GM04504 (cell line): Measurements from ENCODE around the gene HDGFL3.

Experiments
- DNase-seq: peaks from one replicate; pipeline ENCODE4 v3.0.0-alpha.2; 2012; ENCODE audit warnings: low read depth

HDGFL3 gene

GRCh38 chr15:83127547-83128150 lies 80.0 kb downstream of the HDGFL3 start:
- no peak for DNase-seq

GRCh38 chr15:83123529-83123928 lies 84.1 kb downstream of the HDGFL3 start:
- no peak for DNase-seq

GRCh38 chr15:83119968-83120581 lies 87.5 kb downstream of the HDGFL3 start:
- no peak for DNase-seq

DNA sequence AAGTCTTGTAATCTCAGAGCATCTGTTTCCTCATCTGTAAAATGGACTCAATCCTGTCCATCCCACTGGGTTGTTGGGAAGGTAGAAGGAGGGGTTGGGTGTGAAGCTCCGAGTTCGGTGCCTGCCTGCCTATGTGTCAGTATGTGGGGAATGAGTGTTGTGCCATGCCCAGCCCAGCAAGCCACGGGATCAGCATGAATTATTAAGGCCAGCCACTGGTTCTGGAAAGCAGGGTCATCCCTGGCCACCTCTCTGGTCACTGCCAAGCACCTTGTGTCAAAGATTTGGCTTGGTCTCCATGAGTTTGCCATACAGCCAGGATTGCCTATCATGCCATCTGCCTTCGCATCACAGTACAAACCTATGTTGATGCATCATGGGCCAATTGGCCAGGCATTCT lies 88.7 kb downstream of the HDGFL3 start:
- no peak for DNase-seq

- DNase-seq: no peak
Observed at GRCh38 chr15:83118291-83118827, 89.3 kb downstream of the HDGFL3 start.

GRCh38 chr15:83115831-83116565 lies 91.6 kb downstream of the HDGFL3 start:
- no peak for DNase-seq

- no peak for DNase-seq
Observed at GRCh38 chr15:83115410-83115809, 92.2 kb downstream of the HDGFL3 start.

GRCh38 chr15:83114856-83115255 lies 92.8 kb downstream of the HDGFL3 start:
- no peak for DNase-seq

GRCh38 chr15:83113881-83114674 lies 93.5 kb downstream of the HDGFL3 start:
- no peak for DNase-seq

- DNase-seq: no peak
Observed at GRCh38 chr15:83112956-83113299, 94.7 kb downstream of the HDGFL3 start.

DNA sequence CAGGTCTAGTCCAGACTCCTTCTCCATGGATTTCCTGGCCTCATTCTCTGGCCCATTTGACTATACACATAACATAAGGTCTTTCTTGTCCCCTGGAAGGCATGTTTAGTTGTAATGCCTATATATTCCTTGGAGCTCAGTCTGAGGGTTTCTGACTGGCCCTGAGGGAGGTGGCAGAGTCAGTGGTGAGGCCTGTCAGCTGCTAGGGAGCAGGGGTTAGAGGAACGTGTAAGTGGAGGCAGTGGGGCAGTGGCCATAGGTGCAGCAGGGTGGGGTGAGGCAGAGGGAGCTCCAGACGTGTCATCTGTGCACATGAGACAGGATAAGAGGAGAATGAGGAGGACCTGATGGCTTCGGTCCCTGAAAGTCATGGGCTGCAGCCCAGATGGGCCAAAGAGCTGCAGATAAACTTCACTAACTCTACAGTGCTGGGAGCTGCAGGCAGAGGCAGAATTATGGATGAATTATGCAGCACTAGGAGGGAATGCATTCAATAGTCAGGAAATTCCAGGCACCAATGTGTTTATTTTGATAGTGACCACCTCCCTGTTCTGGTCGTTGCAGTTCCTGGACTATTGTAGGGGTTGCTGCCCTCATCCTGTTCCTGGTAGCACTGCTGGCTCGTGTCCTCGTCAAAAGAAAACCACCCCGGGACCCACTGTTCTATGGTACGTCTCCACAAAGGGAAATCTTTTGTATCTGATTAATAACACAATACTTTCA lies 95.2 kb downstream of the HDGFL3 start:
- no peak for DNase-seq

DNA sequence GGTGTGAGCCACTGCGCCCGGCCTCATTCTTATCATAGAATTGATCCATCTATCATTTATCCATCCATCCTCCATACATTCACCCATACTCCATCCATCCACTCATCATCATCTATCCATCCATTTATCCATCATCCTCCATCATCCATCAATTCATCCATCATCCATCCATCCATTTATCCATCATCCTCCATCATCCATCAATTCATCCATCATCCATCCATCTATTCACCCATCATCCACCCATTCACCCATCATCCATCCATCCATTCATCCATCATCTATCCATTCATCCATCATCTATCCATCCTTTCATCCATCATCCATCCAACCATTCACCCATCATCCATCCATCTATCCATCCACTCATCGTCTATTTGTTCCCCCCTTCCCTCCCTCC lies 96.5 kb downstream of the HDGFL3 start:
- no peak for DNase-seq

DNA sequence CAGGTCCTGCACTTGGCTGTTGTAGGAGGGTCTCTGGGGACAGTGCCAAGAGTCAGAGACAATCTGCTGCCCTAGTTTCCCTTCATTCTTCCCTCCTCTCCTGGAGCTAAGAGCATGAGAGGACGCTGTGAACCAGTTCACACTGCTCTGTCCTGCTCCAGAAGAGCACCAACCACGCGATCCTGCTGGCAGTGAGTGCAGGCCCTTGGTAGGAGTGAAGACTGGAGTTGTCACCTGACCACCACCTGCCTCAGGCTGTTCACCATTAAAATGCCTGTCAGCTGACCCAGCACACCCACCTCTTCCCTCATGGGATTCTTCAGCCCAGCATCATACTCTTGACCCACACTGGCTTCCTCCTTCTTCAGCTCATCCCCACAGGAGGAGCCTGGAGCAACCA lies 97.2 kb downstream of the HDGFL3 start:
- DNase-seq: no peak

DNA sequence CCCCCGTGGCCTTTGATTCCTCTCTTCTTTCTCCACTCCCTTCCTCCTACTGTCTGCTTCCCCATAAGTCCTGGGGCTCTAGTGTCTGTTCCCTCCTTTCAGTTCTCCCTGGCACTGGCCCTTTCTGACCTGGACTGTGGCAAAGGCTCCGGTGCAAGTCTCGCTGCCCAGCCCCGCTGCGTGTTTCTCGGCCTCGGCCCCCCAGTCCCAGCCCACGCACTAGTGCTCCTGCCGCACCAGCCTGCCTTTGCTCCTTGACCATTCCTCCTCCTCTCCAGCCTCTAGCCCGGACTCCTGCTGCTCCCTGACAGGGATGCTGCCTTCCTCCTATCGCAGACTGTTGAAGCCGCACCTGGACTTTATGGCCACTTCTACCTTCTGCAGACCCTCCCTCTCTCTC lies 98.1 kb downstream of the HDGFL3 start:
- no peak for DNase-seq

DNA sequence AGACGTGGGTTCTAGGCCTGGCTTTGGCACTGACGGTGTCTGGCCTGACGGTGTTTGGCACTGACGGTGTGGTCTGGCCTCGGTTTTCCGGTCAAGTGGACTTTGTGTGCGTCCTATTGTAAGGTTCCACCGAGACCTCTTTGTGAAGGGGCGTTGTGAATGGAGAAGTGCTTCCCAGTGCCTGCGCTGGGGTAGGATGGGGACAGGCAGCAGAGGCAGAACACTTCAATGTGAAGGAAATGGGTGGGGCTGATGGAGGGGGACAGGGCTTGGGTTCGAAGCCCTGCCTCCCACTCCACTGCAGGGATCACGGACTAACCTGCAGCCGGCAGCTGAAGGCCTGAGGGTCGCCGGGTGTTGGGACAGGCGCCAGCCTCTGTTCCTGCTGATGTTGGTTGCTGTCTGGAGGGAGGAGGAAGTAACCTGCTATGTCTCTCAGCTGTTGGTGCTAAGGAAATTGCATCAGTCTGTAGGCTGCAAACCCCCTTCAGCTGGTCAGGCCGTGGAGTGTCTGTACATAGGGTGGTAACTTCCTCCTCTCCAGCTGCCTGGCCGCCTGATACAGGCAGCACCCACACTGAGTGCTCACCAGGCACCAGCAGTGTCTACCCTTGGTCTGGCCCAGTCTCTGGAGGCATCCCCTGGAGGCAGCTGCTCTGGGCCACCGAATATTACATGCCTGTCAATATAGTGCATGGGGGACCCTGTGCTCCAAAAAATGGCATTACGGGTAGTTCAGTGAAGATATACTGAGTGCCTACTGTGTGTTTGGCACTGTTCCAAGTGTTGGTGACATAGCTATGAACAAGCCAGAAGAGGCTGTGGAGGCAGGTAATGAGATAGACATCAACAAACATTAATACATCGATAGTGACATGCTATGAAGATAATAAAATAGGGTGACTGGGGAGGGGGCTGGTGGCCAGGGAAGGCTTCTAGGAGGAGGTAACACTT lies 99.1 kb downstream of the HDGFL3 start:
- DNase-seq: no peak

DNA sequence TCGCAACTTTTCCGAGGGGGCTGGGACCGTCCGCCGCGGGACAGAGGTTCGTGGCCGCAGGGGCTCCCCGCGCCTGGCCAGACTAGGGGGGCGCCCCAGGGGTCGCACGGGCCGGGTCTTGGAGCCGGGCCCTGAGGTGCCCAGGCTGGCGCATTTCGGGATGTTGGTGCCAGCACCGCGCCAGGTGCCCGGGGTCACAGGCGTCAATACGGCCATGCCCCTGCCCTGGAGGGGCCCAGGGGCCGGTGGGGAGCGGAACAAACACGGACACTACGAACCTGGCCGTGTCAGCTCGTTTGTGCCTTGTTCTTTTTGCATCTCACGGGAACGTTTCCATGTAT lies 99.8 kb downstream of the HDGFL3 start:
- no peak for DNase-seq

- DNase-seq: no peak
Observed at GRCh38 chr15:83106994-83107840, 100.4 kb downstream of the HDGFL3 start, which contains the start of gene TM6SF1. TSS of gene TM6SF1 (plus strand) at chr15:83107645. CDS start at chr15:83107681, 36 bp downstream.

- DNase-seq: no peak
Observed at GRCh38 chr15:83105440-83105839, 102.2 kb downstream of the HDGFL3 start.

DNA sequence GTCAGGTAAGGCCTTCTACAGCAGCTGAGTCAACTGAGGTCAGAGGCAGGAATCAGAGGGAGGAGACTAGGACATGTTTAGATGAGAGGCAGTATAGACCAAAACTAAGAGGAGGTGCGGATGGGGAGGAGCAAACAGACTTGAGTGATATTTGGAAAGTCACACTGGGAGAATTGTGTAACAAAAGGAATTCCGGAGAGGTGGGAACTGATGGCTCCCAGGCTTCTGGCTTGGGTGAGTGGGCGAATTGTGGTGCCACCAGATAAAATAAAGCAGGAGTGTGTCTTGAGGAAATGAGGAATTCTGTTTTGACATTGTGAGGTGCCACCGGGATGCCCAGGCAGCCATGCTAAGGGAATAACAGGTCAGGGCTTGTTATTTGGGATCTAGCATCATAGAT lies 103.5 kb downstream of the HDGFL3 start:
- DNase-seq: no peak

DNA sequence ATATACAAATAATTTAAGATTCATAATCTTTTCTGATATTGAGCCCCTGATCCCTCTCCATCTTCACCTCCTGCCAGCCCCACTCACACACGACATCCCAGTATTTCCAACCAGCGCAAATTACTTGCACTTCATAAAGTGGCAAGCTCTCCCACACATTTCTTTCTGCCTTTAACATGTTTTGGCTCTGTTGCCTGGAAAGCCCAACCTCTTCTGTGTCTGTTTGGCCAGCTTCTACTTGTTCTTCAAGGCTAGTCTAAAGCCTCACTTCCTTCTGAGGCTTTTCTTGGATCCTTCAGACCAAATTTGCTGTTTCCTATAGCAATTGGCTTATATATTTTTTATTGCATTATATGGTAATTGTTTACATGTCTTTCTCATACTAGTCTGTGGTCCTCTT lies 105.3 kb downstream of the HDGFL3 start:
- no peak for DNase-seq
